Fibroblast of upper back skin (primary cell): ENCODE data around the gene GJA3.

Experiments
- DNase-seq: peaks from one replicate; pipeline ENCODE4 v3.0.0-alpha.2; 2013

Gene GJA3

DNA sequence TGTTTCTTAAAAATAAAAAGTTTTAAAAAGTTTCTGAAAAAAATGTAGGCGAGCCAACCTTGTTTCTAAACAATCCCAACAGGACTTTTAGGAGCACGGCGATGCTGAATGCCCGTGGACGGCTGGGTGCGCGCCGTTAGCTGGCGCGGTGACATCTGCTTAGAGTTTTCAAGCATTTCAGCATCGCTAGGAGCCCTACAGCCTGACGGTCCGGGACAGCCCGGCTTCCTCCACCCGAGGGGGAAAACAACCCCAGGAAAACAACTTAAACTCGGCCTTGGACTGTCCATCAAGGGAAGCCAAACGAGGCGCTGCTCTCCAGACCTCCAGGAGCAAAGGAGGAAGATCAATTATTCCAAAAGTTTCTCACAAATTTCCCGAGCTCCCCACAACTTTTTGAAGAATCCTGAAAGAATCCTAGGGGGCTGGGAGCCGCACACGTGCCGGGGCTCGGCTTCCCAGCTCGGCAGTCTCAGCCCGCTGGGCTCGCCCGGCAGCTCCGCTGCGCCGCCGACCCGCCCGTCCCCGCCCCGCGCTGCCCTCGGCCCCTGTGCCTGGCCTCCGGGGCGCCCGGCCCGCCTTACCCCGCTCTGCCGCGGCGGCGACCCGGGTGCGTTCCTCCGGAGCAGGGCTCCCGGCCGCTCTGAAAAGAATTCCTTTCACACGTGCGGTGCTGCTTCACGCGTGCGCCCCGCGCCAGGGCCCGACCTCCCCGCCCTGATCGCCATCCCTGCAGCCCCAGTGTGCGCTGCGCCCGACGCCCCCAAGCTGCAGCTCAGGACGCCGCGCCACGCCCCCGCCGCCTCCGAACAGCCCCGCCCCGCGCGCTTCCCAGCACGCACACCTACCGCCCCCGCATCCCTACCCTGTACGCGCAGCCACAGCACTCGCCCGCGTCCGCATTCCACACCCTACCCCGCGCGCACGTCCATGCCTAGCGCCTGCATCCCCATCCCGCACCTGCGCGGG lies at the start of gene GJA3:
Gene GJA3 (minus strand): TSS at position 747 of the 969 bp plus-strand sequence. CDS start 17,764 bp downstream, outside the sequence.
- DNase-seq: no peak

DNA sequence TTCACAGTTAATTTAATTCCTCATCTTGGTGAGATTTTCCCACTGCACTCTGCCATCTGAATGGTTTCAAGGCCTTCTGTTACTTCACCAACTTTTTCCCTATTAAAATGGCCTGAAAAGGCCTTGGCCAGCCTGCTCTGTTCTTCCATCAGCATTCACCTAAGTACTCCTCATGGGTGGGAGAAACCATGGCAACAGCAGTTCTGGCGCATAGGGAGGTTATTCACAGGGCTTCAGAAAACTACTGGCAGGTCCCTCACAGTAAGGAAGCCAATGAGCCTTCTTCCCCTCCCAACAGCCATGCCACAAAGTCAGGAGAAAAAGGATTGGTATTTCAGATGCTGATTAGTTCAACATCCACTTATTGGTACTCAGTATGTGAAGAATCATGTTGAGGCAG lies 49.1 kb upstream of the GJA3 start:
- DNase-seq: no peak

DNA sequence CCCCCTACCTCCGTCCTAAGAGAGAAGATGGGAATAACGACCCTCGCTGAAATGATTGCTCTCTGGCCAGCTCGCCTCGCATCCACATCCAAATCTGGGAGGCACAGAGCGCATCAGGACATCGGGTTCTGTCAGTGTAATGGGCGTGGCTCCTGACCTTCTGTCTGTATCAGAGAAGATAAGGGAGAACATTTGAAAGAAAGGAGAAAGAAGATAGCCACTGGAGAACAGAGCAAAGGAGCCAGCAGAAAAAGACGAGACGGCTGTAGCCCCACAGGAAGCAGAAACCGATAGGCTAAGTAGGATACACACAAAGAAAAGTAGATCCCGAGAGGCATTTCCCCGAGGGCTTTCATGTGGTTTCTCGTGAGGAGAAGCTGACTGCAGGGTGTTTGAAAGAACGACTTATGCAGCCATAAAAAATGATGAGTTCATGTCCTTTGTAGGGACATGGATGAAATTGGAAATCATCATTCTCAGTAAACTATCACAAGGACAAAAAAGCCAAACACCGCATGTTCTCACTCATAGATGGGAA lies 45.9 kb upstream of the GJA3 start:
- no peak for DNase-seq

DNA sequence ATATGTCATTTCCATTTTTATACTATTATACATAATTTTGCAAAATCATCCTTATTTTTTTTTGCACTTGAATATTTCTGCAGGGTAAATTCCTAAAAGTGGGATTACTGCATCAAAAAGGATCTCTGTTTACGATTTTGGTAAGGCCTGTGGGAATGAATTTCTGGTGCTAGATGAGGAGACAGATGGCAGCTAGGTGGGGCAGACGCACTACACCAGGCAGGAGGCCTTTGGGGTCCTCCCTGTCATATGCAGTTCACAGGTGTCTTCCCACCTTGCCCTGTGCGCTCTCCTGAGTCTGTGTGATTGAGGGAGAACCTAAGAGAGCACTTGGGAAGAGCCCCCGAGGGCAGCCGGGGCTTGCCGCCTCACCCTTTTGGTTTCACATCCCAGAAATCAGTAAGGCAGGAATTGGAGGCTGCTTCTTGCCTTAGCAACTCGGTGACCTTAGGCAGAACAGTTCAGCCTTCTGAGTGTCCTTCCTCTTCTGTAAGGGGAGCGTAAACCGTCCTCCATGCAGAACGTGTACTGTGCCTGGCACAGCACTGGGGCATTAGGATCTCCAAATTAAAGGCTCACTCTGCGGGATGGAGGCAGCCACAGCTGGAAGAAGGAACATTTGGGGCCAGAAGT lies 45.3 kb upstream of the GJA3 start:
- no peak for DNase-seq

DNA sequence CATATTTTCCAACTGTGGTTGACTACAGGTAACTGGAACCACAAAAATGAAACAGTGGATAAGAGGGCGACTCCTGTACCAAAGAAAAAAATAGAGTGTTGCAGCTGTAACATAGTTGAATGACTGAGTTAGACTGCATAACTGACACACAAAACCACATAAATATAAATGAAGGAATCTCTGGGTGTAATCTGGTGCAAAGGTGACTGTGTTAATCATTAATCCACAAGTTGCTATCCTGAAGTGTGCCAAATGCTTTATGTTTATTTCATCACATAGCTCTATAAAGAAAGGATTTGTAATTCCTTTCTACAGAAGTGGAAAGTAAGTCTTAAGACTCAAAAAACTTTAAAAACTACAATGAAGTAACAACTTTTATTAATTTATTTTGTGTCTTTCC lies 37.9 kb upstream of the GJA3 start:
- DNase-seq: peak; percentile 54

GRCh38 chr13:20197361-20197834 lies 36.5 kb upstream of the GJA3 start:
- DNase-seq: peak; percentile 63

- DNase-seq: peak; percentile 17
Observed at GRCh38 chr13:20195801-20196200, 34.9 kb upstream of the GJA3 start.

- DNase-seq: no peak
Observed at GRCh38 chr13:20193907-20194631, 33.2 kb upstream of the GJA3 start.

DNA sequence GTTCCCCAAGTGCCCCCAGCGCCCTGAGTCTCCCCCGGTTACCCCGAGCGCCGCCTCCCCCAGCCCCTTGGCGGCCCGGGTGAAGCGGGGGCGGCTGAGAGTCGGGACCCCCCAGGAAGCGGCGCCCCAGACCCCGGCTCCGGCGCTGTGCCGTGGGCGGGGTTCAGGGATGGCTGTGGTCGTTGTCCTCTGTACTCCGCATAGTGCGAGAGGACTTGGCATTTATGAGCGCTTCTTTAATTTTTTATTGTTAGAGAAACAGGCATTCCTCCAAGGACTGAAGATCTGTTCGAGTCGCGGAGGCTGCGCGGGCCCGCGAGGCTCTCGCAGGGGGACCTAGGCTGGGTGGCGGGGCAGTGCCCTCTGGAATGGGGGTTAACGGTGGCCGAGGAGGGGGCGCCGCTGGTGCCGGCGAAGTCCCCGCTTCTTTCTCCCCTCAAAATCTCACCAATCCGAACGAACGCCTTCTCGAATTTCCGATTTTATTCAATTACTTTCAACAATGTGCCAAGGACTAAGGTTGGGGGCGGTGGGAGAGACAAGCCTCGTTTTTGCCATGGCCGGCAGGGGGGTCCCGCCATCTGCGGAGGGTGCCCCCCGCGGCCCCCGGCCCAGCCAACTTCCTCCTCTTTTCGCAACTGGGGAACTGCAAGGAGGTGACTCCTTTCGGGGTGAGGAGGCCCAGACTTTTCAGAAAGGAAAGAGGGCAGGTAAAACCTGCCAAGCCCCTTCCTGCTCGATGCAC lies 32.5 kb upstream of the GJA3 start:
- no peak for DNase-seq

- no peak for DNase-seq
Observed at GRCh38 chr13:20192836-20193161, 31.9 kb upstream of the GJA3 start, which contains the start of gene GJB2. TSS of gene GJB2 (minus strand) at chr13:20192938. CDS start at chr13:20189581, 3,357 bp downstream.

- no peak for DNase-seq
Observed at GRCh38 chr13:20192158-20192835, 31.4 kb upstream of the GJA3 start.

DNA sequence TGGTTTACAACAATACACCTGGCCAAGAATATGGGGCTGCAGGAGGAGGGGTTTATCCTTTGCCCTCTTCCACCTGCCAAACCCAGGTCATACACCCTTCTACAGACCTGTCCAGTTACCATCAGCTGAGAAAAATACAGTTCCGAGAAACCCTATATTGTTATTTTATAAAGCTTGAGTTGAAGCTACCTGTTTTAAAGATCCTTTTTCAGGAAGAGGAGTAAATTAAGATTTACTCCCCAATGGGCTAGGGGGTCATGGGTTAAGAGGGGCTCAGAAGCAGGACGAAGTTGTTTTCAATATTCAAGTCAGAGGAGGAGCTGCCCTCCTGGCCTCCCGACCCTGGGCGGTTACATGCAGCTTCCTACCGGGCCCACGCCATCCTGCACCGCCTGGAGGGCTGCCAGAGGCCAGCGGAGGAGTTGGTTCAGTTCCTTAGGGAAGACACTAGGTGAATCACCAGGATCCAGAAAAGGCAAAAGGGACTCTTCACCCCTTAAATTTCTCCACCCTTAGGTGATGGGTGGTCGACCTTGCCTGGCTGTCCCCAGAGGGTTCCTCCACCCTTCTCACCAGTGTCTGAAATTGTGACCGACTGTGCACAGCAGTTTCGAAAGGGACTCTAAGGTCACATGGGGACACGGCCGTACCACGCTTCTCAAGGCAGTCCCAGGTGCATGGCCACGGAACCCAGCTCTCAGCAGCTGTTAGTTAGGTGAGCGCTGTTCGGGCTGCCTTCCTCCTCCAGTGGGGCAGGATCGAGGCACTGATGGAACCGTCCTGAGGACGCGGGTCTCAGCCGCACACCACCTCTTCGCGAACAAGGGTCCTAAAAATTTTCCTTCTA lies 30.7 kb upstream of the GJA3 start:
- no peak for DNase-seq

- DNase-seq: peak; percentile 82
Observed at GRCh38 chr13:20190481-20191310, 29.8 kb upstream of the GJA3 start.

DNA sequence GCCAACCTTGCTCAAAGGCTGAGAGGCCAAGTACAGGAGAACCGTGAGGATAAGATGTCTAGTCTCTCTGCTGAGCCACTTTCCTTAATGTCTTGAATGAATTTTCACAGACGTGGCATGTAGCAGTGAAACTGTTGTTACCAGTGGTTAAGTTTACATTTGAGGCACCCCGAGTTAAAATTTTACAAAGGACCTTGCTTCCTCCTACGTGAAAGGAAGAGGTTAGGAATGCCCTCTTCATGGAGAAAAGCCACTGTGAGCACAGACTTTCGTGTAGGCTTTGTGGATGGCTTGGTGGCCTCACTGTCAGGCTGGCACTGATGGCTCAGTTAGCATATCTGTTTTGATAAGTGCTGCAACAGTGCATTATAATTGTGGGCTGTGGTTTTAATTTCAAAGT lies 29.2 kb upstream of the GJA3 start:
- no peak for DNase-seq

DNA sequence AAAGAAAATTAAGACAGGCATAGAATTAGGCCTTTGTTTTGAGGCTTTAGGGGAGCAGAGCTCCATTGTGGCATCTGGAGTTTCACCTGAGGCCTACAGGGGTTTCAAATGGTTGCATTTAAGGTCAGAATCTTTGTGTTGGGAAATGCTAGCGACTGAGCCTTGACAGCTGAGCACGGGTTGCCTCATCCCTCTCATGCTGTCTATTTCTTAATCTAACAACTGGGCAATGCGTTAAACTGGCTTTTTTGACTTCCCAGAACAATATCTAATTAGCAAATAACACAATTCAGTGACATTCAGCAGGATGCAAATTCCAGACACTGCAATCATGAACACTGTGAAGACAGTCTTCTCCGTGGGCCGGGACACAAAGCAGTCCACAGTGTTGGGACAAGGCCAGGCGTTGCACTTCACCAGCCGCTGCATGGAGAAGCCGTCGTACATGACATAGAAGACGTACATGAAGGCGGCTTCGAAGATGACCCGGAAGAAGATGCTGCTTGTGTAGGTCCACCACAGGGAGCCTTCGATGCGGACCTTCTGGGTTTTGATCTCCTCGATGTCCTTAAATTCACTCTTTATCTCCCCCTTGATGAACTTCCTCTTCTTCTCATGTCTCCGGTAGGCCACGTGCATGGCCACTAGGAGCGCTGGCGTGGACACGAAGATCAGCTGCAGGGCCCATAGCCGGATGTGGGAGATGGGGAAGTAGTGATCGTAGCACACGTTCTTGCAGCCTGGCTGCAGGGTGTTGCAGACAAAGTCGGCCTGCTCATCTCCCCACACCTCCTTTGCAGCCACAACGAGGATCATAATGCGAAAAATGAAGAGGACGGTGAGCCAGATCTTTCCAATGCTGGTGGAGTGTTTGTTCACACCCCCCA lies 28.1 kb upstream of the GJA3 start:
- no peak for DNase-seq

DNA sequence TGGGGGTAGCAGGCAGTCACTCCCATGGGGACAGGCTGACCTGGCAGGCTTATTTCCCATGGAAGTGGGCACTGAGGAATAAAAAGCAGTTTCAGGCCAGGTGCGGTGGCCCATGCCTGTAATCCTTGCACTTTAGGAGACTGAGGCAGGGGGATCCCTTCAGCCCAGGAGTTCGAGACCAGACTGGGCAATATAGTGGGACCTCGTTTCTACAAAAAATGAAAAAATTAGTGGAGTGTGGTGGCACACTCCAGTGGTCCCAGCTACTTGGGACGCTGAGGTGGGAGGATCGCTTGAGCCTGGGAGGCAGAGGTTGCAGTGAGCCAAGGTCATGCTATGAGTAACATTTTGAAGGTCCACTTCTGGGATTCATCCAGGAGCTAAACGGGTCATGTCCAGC lies 25.9 kb upstream of the GJA3 start:
- DNase-seq: no peak

DNA sequence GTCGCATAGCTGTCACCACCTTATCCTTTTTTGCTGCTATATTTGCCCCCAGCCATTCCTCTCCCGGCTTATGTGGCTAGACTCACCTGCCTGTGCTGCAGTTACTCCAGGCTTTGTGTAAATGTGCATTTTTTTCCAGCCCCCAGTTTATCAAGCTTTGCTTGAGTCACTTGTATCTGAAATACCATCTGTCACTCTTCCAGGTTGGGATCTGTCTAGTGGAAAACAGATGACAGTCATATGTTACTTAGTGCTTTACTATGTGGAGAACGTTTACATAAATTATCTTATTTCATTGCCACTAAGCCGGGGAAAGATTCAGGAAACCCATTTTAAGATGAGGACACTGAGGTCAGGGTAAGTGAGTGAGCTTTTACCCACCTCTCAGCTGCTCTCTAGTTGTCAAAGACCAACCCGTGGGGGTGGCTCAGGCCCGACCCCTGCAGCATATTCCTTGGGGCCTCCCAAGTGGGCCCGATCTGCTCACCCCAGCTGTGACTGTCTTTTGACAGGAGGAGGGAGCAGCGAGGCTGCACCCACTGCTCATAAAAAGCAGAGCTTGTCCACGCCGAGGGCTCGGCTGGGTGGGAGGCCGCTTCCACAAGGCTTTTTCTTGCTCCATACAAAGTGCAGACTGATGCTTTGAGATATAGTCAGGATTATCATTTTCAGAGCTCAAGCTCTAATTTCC lies 24.7 kb upstream of the GJA3 start:
- DNase-seq: no peak

GRCh38 chr13:20182231-20182846 lies 21.5 kb upstream of the GJA3 start:
- peak; percentile 79 for DNase-seq
